ENCODE results near the gene LRRC8D. TPM values are rescaled to one million over a fixed set of nuclear protein-coding genes. Genes with fewer than 3 reads are reported as not detected.
A peak's percentile ranks its signal among the peaks of the same experiment; 100 is the strongest.

Gene LRRC8D
- total RNA-seq, 1 experiment from 2014 or later, result 37.2 TPM

DNA sequence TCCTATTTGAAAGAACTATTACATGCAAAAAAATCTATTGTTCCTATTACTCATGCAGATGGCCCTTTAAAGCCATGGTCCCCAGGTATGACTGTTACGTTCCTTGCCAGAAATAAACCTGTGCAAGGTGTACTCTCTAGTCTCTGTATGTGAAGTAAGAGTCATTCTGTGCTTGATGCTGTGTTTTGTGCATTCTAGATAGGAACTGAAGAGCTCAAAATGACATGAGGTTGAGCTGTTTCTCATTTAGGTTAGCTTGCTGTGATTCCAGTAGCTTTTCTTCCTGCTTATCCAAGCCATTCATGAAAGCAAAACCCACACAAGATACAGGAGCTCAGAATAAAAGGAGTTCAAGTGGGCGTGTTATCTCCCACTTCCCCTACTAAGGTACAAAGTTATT lies 109.7 kb downstream of the LRRC8D start:
- Mint-ChIP-seq H3K4me1 (peaks cover 69 to 76% of the 10 kb centered on the region in 2 experiments), H3K9me3 (peaks cover 0 to 5% of the 10 kb centered on the region in 2 experiments; a peak in 2 of 5 replicates), H3K36me3 (ENCODE audit: insufficient read depth in 1 of 3, low read depth in 3 of 3) (peaks cover 39 to 56% (median 49%) of the 10 kb centered on the region in 3 experiments), H3K27ac (peak overlapping the region in 2 of 3 experiments; percentile 70 to 93; a peak in 4 of 7 replicates), H3K4me3 (no peak overlapping the region), H3K27me3 (ENCODE audit: low read depth) (no peaks in the 10 kb centered on the region)
- H3K79me1 ChIP-seq (ENCODE audit: insufficient read depth, low read depth, low read length, poor library complexity, severe bottlenecking), result no peaks in the 10 kb centered on the region
- no peak overlapping the region for H3K18ac ChIP-seq (ENCODE audit: insufficient read length, low read depth, low read length)
- no peak overlapping the region for H3K27ac ChIP-seq (ENCODE audit: insufficient read length, low read depth, low read length)
- no peak for DNase-seq
- no peaks in the 10 kb centered on the region for H3K23me2 ChIP-seq (ENCODE audit: insufficient read length, low read depth, low read length, poor library complexity, severe bottlenecking)
- no peaks in the 10 kb centered on the region for H3K9me3 ChIP-seq (ENCODE audit: control insufficient read depth, low read depth, low read length)
- no peaks in the 10 kb centered on the region for H3K79me2 ChIP-seq (ENCODE audit: insufficient read depth, low read length)
- no peak overlapping the region for H3T11ph ChIP-seq (ENCODE audit: low read length)
- no peak overlapping the region for H2BK12ac ChIP-seq (ENCODE audit: insufficient read length, low read depth, low read length)
- peaks cover 23% of the 10 kb centered on the region for H3K4me1 ChIP-seq (ENCODE audit: insufficient read depth, low read length)
- H3K14ac ChIP-seq (ENCODE audit: insufficient read depth, low read length), result no peak overlapping the region
- no peak overlapping the region for H2BK15ac ChIP-seq (ENCODE audit: low read depth, low read length)
- H3K56ac ChIP-seq (ENCODE audit: insufficient read length, low read depth, low read length), result no peak overlapping the region
- no peaks in the 10 kb centered on the region for H4K20me1 ChIP-seq (ENCODE audit: control insufficient read depth, insufficient read depth, insufficient read length)
- H4K91ac ChIP-seq (ENCODE audit: insufficient read length, low read depth, low read length), result no peak overlapping the region
- H2BK5ac ChIP-seq (ENCODE audit: insufficient read length, low read length), result no peak overlapping the region
- no peak overlapping the region for H4K8ac ChIP-seq (replicated peaks; ENCODE audit: insufficient read length, low read depth, low read length)
- H2AFZ ChIP-seq (ENCODE audit: low read length), result no peak overlapping the region
- H3K23ac ChIP-seq (ENCODE audit: insufficient read length, low read depth, low read length), result no peak overlapping the region
- no CpG with 5 or more reads among the region's 2 CpGs for WGBS (ENCODE audit: extremely low coverage, insufficient read length, low lambda C conversion rate)
- no peak overlapping the region for H3K4ac ChIP-seq (ENCODE audit: low read depth, low read length)
- H2BK120ac ChIP-seq (ENCODE audit: low read depth, low read length, poor library complexity, severe bottlenecking), result no peak overlapping the region
- TF ChIP-seq CTCF (conservative IDR thresholded peaks at IDR 0.05), result no peak
- no peak overlapping the region for H4K5ac ChIP-seq (ENCODE audit: insufficient read length, low read depth, low read length)
- no peak overlapping the region for H3K9ac ChIP-seq (ENCODE audit: extremely low read depth, insufficient read length, low read length)
- no peak overlapping the region for H2AK5ac ChIP-seq (ENCODE audit: insufficient read length, low read length)
- no peaks in the 10 kb centered on the region for H3K27me3 ChIP-seq (ENCODE audit: insufficient read depth, low read length)
- no peak overlapping the region for H2BK20ac ChIP-seq (ENCODE audit: low read depth, low read length, poor library complexity, severe bottlenecking)
- H3K4me2 ChIP-seq (ENCODE audit: insufficient read depth, insufficient read length, low read length), result no peak overlapping the region

Measured in H9 (cell line).